ENCODE data around the gene ITPR1.

The ITPR1 gene

DNA sequence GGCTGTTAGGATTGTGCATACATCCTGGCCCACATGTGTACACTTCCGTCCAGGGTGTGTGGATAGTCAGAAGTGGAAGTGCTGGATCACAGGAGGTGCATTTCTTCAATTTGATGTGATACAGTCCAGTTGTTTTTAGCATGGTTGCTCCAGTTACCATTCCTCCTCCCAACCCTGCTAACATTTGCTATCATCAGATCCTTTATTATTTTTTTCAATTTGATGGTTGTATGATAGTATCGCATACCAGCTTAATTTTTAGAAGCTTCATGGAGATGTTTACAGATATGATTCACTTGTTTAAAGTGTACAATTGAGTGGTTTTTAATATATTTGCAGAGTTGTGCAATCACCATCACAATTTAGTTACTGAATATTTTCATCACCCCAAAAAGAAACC lies 202.7 kb downstream of the ITPR1 start:
- DNase-seq (ENCODE audit: extremely low read depth, low read depth), result no peak
- no peak overlapping the region for H3K4me3 ChIP-seq (replicated peaks; ENCODE audit: low read depth, low read length)
- TF ChIP-seq, protein P1, sequence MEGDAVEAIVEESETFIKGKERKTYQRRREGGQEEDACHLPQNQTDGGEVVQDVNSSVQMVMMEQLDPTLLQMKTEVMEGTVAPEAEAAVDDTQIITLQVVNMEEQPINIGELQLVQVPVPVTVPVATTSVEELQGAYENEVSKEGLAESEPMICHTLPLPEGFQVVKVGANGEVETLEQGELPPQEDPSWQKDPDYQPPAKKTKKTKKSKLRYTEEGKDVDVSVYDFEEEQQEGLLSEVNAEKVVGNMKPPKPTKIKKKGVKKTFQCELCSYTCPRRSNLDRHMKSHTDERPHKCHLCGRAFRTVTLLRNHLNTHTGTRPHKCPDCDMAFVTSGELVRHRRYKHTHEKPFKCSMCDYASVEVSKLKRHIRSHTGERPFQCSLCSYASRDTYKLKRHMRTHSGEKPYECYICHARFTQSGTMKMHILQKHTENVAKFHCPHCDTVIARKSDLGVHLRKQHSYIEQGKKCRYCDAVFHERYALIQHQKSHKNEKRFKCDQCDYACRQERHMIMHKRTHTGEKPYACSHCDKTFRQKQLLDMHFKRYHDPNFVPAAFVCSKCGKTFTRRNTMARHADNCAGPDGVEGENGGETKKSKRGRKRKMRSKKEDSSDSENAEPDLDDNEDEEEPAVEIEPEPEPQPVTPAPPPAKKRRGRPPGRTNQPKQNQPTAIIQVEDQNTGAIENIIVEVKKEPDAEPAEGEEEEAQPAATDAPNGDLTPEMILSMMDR (IDR thresholded peaks at IDR 0.05; ENCODE audit: low read depth, low read length, missing control alignments), result no peak

- TF ChIP-seq, protein P1 (IDR thresholded peaks at IDR 0.05; ENCODE audit: low read depth, low read length, missing control alignments), result no peak
- no peak overlapping the region for H3K4me3 ChIP-seq (replicated peaks; ENCODE audit: low read depth, low read length)
- DNase-seq (ENCODE audit: extremely low read depth, low read depth), result no peak
Observed at GRCh38 chr3:4696266-4696665, 203.1 kb downstream of the ITPR1 start.

DNA sequence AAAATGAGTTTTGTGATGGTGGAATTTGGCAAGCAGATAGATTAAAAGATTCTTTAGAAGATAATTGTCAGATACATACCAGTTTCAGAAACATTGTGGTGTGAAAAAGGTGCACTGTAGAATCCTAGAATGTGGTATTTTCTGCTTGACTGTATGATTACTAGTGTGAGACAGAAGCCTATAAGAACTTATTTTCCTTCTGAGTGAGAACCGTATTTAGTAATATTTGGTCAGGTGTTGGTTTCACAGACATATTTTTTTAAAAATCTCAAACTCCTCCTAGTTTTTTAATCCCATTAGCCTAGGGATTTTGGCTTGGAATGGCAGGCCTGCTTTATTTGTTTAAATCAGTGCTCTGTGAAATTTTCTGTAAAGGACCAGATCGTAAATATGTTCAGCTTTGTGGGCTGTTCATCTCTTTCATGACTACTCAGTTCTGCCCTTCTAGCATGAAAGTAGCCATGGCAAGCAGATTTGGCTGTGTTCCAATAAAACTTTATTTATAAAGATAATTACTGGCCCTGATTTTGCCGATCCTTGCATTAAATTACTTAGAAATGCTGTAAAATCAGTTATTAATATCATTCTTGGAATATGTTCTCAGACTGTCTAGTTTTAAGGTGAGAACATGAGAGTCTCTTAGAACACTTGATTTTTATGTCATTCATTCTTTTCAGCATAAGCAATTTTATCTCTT lies 205.1 kb downstream of the ITPR1 start:
- no peak overlapping the region for H3K4me3 ChIP-seq (replicated peaks; ENCODE audit: low read depth, low read length)
- no peak for DNase-seq (ENCODE audit: extremely low read depth, low read depth)
- TF ChIP-seq, protein P1 (IDR thresholded peaks at IDR 0.05; ENCODE audit: low read depth, low read length, missing control alignments), result no peak

- no peak for DNase-seq (ENCODE audit: extremely low read depth, low read depth)
- TF ChIP-seq, protein P1 (IDR thresholded peaks at IDR 0.05; ENCODE audit: low read depth, low read length, missing control alignments), result no peak
- no peak overlapping the region for H3K4me3 ChIP-seq (replicated peaks; ENCODE audit: low read depth, low read length)
Observed at GRCh38 chr3:4703054-4703480, 209.9 kb downstream of the ITPR1 start.

GRCh38 chr3:4704552-4704951 lies 211.4 kb downstream of the ITPR1 start:
- TF ChIP-seq, protein P1 (IDR thresholded peaks at IDR 0.05; ENCODE audit: low read depth, low read length, missing control alignments), result no peak
- no peak overlapping the region for H3K4me3 ChIP-seq (replicated peaks; ENCODE audit: low read depth, low read length)
- DNase-seq (ENCODE audit: extremely low read depth, low read depth), result no peak

GRCh38 chr3:4707324-4707723 lies 214.2 kb downstream of the ITPR1 start:
- TF ChIP-seq, protein P1 (IDR thresholded peaks at IDR 0.05; ENCODE audit: low read depth, low read length, missing control alignments), result no peak
- H3K4me3 ChIP-seq (replicated peaks; ENCODE audit: low read depth, low read length), result no peak overlapping the region
- DNase-seq (ENCODE audit: extremely low read depth, low read depth), result no peak

- H3K4me3 ChIP-seq (replicated peaks; ENCODE audit: low read depth, low read length), result no peak overlapping the region
- TF ChIP-seq, protein P1 (IDR thresholded peaks at IDR 0.05; ENCODE audit: low read depth, low read length, missing control alignments), result no peak
- DNase-seq (ENCODE audit: extremely low read depth, low read depth), result no peak
Observed at GRCh38 chr3:4708230-4708629, 215.1 kb downstream of the ITPR1 start.

Data from HFF-Myc (cell line).